Dendritic cell treated with granulocyte-macrophage colony-stimulating factor and Interleukin-4, amounts not matched to agents 40 ng/mL and 50 ng/mL, for 4 days (primary cell): ENCODE measurements around the gene ZC3H7A.
"Not testable (repeated sequence)": the region's sequence is repeated elsewhere in the genome, so short reads cannot be mapped to it uniquely, and the experiment has no call there.

Experiments
- H3K27ac Mint-ChIP-seq: one replicate; pipeline ENCODE4 v1.8.0; 2022; ENCODE audit warnings: mild to moderate bottlenecking, mixed read lengths
- H3K27me3 Mint-ChIP-seq: one replicate; pipeline ENCODE4 v1.8.0; 2022; ENCODE audit warnings: mild to moderate bottlenecking, mixed read lengths
- H3K36me3 Mint-ChIP-seq: one replicate; pipeline ENCODE4 v1.8.0; 2022; ENCODE audit warnings: low read depth, mixed read lengths
- H3K4me1 Mint-ChIP-seq: one replicate; pipeline ENCODE4 v1.8.0; 2022; ENCODE audit warnings: low read depth, mixed read lengths
- H3K4me3 Mint-ChIP-seq: one replicate; pipeline ENCODE4 v1.8.0; 2022; ENCODE audit warnings: mild to moderate bottlenecking, moderate library complexity, mixed read lengths
- H3K9me3 Mint-ChIP-seq: one replicate; pipeline ENCODE4 v1.8.0; 2022; ENCODE audit warnings: mixed read lengths
- intact Hi-C: fragments of 100-400 bp; cut with micrococcal nuclease; formaldehyde crosslinking; loops from one replicate; pipeline ENCODE4 v1.15.0; 2022

Gene ZC3H7A

DNA sequence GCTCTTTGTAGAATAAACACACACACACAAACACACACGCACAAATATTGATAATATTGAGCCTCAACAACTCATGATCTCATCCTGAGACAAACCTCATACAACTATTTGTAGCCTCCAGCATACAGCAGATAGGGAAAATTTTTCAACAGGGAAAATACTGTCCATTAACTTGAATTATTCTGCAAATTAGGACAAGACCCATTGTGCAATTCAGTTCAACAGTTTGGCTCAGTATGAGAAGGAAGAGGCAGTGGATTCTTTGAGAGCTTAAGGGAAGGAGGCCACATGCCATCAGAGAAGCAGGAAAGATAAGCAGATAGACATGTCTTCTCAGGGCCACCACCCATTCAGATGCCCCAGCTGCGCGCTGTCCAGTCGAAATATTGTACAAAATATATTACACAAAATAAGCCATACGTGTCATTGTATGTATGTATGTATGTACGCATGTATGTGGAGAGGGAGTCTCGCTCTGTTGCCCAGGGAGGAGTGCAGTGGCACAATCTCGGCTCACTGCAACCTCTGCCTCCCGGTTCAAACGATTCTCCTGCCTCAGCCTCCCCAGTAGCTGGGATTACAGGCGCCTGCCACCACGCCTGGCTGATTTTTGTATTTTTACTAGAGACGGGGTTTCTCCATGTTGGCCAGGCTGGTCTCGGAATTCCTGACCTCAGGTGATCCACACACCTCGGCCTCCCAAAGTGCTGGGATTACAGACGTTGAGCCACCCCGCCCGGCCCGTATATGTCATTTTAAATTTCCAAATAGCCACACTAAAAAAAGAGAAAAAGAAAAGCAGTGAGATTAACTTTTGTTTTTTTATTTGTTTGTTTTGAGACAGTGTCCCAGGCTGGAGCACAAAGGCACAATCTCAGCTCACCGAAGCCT, 1.8 kb downstream of the ZC3H7A start:
- Mint-ChIP-seq H3K36me3 (peaks cover 63% of the 10 kb centered on the region), H3K4me3 (peak overlapping the region; percentile 82), H3K27me3 (no peaks in the 10 kb centered on the region), H3K27ac (peak overlapping the region; percentile 90), H3K4me1 (peaks cover 73% of the 10 kb centered on the region), H3K9me3 (no peaks in the 10 kb centered on the region)
- intact Hi-C loops, result loop anchor here (5.0 kb wide), 2 partner anchors 53 to 57 kb away; partner anchors contain the start of genes RSL1D1 and TXNDC11

DNA sequence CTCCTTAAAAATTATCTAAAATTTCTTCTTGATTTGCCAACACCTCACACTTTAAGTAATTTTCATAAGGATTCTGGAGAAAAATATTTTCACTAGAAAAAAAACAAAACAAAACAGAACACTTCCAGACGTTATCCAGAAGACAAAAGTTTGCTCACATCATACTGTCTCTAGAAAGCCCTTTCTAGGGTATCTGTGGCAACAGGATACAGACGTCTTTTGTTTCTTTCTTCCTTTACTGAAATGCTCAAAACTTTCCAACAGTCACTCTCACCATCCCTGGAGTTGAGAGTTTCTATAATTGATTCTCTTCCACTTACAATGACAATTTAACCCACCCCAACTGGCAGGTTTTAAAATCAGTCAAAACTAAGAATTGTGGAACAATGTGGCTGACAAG, 2.6 kb downstream of the ZC3H7A start:
- intact Hi-C loops, result no loop called here
- H3K4me3 Mint-ChIP-seq, result no peak overlapping the region
- H3K36me3 Mint-ChIP-seq, result peaks cover 68% of the 10 kb centered on the region
- H3K27me3 Mint-ChIP-seq, result no peaks in the 10 kb centered on the region
- H3K27ac Mint-ChIP-seq, result no peak overlapping the region
- H3K4me1 Mint-ChIP-seq, result peaks cover 65% of the 10 kb centered on the region
- no peaks in the 10 kb centered on the region for H3K9me3 Mint-ChIP-seq

DNA sequence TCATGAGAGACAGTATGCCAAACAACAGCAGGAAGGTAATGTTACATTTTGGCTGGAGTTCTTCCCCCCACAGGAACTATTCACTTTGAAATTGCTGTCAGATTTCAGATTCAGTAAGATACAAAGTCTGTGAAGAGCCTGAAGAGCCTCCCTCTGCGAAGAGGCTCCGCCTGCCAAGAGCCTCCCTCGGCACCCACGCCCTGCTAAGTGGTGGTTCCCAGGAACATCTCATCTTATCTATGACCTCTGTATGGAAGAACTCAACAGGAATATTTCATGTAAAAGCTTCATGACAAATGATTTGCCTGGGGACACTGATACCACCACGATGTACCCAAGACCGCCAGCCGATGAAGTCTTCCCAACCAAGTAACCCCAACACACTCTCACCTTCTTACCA, 3.2 kb downstream of the ZC3H7A start:
- no peak overlapping the region for H3K4me3 Mint-ChIP-seq
- H3K27me3 Mint-ChIP-seq, result no peaks in the 10 kb centered on the region
- intact Hi-C loops, result no loop called here
- H3K4me1 Mint-ChIP-seq, result peaks cover 59% of the 10 kb centered on the region
- H3K36me3 Mint-ChIP-seq, result peaks cover 67% of the 10 kb centered on the region
- H3K9me3 Mint-ChIP-seq, result no peaks in the 10 kb centered on the region
- no peak overlapping the region for H3K27ac Mint-ChIP-seq

DNA sequence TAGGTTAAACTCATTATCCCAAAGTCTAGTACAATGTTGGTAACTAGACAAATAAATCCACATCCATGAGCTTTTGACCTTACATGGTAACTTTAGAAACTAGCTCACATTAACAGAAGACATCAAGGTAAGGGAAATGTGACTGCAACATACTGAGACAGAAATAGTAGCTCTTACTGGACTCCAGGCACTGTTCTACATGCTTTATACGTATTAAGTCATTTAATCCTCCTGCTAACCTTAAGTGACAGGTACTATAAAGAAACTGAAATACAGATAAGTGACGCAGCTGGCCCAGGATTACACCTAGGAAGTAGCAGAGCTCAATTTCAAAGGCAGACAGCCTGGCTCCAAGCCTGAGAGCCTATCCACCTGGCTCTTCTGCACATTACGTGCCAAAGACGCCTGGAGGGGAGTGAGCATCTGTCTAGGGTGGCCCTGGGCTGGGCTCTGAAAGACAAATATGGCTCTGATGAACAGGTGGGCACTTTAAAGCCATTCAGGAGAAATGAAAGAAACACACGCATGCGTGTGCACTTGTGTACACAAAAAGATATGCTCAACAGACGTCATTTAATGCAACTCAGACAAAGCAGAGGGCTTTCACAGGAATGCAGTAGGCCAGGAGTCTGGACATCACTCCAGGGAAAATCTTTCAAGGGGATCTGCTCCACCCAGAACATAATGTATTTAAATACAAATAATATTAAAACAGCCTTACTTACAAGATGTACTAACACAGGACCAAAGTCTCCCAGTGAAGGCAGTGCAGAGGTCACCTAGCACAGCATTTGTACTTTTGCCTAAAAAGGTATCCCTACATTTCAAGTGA, 4.4 kb downstream of the ZC3H7A start:
- peaks cover 55% of the 10 kb centered on the region for H3K4me1 Mint-ChIP-seq

DNA sequence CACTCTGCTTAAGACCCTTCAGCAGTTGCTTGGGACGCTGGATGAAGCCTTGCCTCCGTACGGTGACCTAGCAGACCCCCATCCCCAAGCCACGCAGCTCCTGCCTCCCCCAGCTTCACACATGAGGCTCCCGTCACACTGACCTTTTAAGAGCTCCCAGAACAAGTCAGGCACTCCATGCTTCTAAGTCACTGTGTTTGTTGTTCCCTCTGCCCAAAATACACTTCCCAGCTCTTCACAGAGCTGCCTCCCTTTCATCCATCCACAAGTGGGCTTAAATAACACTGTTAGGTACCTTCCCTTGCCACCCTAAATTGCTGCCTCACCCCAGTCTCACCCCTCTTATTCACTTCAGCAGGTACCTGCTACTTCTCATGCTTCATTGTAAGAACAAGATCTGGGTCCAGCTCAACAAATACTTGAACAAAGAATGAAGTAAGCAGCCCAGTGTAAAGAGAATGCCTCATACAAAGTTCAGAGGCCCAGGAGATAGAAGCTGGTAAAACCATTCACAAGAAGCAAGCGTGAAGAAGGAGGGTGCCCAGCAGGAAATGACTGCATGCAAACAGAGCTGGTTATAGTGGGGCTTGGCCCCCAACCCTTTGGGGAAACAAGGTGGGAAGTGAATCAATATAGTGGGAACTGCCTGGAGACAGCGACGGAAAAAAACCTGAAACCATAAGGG, 5.8 kb downstream of the ZC3H7A start:
- Mint-ChIP-seq H3K9me3 (no peaks in the 10 kb centered on the region), H3K27ac (peak overlapping the region; percentile 17), H3K36me3 (peaks cover 66% of the 10 kb centered on the region), H3K4me3 (no peak overlapping the region), H3K27me3 (no peaks in the 10 kb centered on the region), H3K4me1 (peaks cover 63% of the 10 kb centered on the region)
- intact Hi-C loops, result no loop called here

More for the DNA sequence above, 4.4 kb downstream of the ZC3H7A start:
- Mint-ChIP-seq H3K27ac (no peak overlapping the region), H3K36me3 (peaks cover 66% of the 10 kb centered on the region), H3K9me3 (no peaks in the 10 kb centered on the region), H3K4me3 (no peak overlapping the region), H3K27me3 (no peaks in the 10 kb centered on the region)
- intact Hi-C loops, result no loop called here

DNA sequence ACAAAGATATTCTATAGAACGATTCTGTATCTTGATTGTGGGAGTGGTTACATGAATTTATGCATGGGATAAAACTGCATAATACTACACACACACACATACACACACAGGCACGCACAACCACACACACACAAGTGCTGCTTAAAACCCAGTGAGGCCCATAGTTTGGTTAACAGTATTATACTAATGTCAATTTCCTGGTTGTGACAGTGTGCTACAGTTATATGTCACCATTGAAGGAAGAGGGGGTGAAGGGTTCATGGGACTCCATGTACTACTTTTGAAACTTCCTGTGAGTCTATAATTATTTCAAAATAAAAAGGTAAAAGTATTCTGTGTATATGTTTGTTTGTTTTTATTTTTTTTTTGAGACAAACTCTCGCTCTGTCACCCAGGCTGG, 8.1 kb downstream of the ZC3H7A start:
- Mint-ChIP-seq H3K9me3 (no peaks in the 10 kb centered on the region), H3K36me3 (peaks cover 42% of the 10 kb centered on the region), H3K27me3 (no peaks in the 10 kb centered on the region), H3K4me1 (peaks cover 42% of the 10 kb centered on the region), H3K4me3 (no peak overlapping the region), H3K27ac (no peak overlapping the region)
- intact Hi-C loops, result no loop called here

DNA sequence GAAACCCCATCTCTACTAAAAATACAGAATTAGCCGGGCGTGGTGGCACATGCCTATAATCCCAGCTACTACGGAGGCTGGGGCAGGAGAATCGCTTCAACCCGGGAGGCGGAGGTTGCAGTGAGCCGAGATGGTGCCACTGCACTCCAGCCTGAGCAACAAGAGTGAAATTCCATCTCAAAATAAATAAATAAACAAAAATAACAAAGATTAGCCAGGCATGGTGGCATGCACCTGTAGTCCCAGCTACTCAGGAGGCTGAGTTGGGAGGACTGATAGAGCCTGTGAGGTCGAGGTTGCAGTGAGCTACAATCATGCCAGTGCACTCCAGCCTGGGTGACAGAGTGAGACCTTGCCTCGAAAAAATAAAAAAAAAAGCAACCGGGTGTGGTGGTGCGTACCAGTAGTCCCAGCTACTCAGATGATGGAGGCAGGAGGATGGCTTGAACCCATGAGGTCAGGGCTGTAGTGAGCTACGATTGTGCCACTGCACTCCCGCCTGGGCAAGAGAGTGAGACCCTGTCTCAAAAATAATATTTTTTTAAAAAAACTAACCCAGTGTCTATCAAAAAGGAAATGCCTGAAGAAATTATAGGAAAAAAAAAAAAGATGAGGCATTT, 12.0 kb downstream of the ZC3H7A start:
- peaks cover 43% of the 10 kb centered on the region for H3K4me1 Mint-ChIP-seq
- intact Hi-C loops, result loop anchor here (5.0 kb wide), 1 partner anchor 43 kb away; the partner anchor contains the start of gene TXNDC11

DNA sequence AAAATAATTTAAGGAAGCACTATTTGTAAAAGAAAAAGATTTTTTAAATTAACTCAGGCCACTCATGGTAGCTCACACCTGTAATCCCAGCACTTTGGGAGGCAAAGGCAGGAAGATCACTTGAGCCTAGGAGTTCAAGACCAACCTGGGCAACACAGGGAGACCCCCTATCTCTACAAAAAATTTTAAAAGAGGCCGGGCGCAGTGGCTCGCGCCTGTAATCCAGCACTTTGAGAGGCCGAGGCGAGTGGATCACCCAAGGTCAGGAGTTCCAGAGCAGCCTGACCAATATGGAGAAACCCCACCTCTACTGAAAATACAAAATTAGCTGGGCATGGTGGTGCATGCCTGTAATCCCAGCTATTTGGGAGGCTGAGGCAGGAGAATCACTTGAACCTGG, 12.7 kb downstream of the ZC3H7A start:
- intact Hi-C loops, result loop anchor here (5.0 kb wide), 1 partner anchor 42 kb away; the partner anchor contains the start of gene TXNDC11
- H3K9me3 Mint-ChIP-seq, H3K27me3 Mint-ChIP-seq, H3K4me3 Mint-ChIP-seq: not testable (repeated sequence)
- peaks cover 39% of the 10 kb centered on the region for H3K36me3 Mint-ChIP-seq
- H3K27ac Mint-ChIP-seq, result peak overlapping the region; percentile 88
- H3K4me1 Mint-ChIP-seq, result peaks cover 43% of the 10 kb centered on the region

More for the DNA sequence above, 12.0 kb downstream of the ZC3H7A start:
- not testable (repeated sequence) for H3K27me3 Mint-ChIP-seq, H3K9me3 Mint-ChIP-seq, H3K4me3 Mint-ChIP-seq
- Mint-ChIP-seq H3K36me3 (peaks cover 37% of the 10 kb centered on the region), H3K27ac (peak overlapping the region; percentile 88)

DNA sequence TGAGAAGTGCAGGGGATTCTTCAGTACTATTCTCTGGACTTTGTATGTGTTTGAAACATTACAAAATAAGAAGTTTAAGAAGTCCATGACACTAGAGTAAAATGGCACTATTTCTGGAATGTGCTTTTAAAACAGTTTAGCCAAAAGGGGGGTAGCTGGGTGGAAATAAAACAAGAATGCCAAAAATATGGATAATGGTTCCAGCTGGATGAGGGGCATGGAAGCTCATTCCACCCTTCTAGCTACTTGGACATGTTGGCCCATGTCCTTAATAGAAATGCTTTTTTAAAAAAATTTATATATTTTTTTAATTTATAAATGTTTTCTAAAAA, 13.1 kb downstream of the ZC3H7A start:
- Mint-ChIP-seq H3K36me3 (peaks cover 39% of the 10 kb centered on the region), H3K4me3 (peak overlapping the region; percentile 57), H3K27me3 (no peaks in the 10 kb centered on the region), H3K9me3 (no peaks in the 10 kb centered on the region), H3K27ac (peak overlapping the region; percentile 88), H3K4me1 (peaks cover 43% of the 10 kb centered on the region)
- intact Hi-C loops, result loop anchor here (5.0 kb wide), 1 partner anchor 42 kb away; the partner anchor contains the start of gene TXNDC11

DNA sequence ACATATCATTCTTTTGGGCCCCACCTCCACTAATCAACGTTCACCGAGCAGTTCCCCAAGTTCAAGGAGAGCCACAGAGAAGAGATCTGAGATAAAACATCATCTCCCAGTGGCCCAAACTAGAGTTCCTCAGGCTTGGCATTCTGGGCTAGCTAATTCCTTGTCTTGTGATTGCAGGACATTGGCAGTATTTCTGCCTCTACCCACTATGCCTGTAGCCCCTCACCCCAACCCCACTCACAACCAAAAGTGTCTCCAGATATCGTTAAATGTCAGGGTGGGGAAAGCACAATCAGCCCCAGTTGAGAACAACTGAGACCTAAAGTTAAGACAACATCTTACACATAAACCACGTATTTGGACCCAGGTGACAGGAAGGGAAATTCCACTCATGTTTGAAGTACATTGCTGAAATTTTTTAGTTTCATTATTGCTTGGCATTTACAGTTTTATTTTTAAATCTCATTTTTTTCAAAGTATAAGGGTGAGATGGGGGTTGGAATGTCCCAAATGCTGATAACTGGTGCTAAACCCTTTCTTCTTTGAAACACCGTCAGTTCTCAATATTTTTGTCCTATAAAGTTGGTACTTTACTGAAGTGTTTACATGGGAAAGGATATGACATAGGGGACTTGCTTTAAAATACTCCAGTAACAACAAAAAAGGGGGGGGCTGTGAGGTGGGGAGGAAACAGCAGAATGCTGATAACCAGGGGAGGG, 13.6 kb downstream of the ZC3H7A start:
- intact Hi-C loops, result loop anchor here (2.0 to 5.0 kb wide), 2 partner anchors 15 to 41 kb away; partner anchors contain the start of gene TXNDC11
- peaks cover 42% of the 10 kb centered on the region for H3K4me1 Mint-ChIP-seq
- H3K4me3 Mint-ChIP-seq, result peak overlapping the region; percentile 57
- H3K36me3 Mint-ChIP-seq, result peaks cover 42% of the 10 kb centered on the region
- no peaks in the 10 kb centered on the region for H3K27me3 Mint-ChIP-seq
- no peaks in the 10 kb centered on the region for H3K9me3 Mint-ChIP-seq
- H3K27ac Mint-ChIP-seq, result peak overlapping the region; percentile 88

DNA sequence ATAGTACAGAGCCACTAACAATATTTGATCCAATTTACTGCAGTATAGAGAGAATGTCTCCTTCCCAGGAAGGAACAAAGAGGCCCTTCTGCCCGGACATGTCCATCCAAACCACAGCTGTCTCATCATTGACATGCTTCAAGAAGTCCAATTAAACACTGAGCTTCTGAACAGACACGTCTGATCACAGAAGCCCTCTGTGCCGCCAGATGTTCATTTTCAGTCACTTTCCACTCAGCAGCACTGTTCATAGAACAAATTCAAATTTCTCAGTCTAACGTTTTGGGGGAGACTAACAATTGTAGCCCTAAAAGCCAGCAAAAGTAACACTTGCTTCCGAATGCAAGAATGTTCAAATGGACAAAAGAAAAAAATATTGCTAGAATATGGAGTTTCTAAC, 15.3 kb downstream of the ZC3H7A start:
- Mint-ChIP-seq H3K27me3 (no peaks in the 10 kb centered on the region), H3K27ac (peak overlapping the region; percentile 88), H3K4me1 (peaks cover 28% of the 10 kb centered on the region), H3K4me3 (no peak overlapping the region), H3K36me3 (peaks cover 44% of the 10 kb centered on the region), H3K9me3 (no peaks in the 10 kb centered on the region)
- intact Hi-C loops, result loop anchor here (2.0 to 5.0 kb wide), 2 partner anchors 17 to 39 kb away; partner anchors contain the start of gene TXNDC11

DNA sequence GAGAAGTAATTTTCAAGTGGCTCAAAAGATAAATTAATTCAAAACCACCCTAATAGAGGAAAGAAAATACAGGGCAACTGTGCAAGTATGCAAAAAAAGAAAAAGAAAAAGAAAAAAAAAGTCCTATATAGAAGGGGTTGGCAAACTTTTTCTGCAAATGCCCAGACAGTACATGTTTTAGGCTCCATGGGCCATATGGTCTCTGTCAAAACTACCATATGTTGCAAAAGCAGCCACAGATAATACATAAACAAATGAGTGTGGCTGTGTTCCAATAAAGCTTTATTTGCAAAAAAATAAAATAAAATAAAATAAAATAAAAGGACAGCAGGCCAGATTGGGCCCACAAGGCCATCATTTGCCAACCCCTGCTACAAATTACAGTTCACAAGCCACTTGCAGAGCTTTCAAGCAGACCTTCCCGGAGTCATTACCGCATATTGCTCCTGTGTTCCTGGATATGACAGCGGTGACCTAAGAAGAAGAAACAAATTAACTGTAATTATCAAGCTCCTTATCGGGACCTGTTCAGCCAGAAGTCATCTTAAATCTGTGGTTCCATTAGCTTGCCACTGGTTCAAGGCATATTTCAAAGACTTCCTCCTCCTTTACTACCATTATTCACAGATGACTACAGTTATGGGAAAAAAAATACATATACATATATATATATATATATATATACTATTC, 15.9 kb downstream of the ZC3H7A start:
- intact Hi-C loops, result loop anchor here (5.0 kb wide), 1 partner anchor 39 kb away; the partner anchor contains the start of gene TXNDC11
- no peak overlapping the region for H3K27ac Mint-ChIP-seq
- H3K4me1 Mint-ChIP-seq, result peaks cover 26% of the 10 kb centered on the region
- H3K27me3 Mint-ChIP-seq, result no peaks in the 10 kb centered on the region
- H3K4me3 Mint-ChIP-seq, result no peak overlapping the region
- peaks cover 50% of the 10 kb centered on the region for H3K36me3 Mint-ChIP-seq
- H3K9me3 Mint-ChIP-seq, result no peaks in the 10 kb centered on the region
